Germinal center (tissue), 1 donor: Measurements from ENCODE around the gene CD74.

Experiments used
- DNase-seq: peaks from one replicate; pipeline ENCODE4 v3.0.0; 2012; ENCODE audit warnings: mixed read lengths, low spot score

Gene CD74

DNA sequence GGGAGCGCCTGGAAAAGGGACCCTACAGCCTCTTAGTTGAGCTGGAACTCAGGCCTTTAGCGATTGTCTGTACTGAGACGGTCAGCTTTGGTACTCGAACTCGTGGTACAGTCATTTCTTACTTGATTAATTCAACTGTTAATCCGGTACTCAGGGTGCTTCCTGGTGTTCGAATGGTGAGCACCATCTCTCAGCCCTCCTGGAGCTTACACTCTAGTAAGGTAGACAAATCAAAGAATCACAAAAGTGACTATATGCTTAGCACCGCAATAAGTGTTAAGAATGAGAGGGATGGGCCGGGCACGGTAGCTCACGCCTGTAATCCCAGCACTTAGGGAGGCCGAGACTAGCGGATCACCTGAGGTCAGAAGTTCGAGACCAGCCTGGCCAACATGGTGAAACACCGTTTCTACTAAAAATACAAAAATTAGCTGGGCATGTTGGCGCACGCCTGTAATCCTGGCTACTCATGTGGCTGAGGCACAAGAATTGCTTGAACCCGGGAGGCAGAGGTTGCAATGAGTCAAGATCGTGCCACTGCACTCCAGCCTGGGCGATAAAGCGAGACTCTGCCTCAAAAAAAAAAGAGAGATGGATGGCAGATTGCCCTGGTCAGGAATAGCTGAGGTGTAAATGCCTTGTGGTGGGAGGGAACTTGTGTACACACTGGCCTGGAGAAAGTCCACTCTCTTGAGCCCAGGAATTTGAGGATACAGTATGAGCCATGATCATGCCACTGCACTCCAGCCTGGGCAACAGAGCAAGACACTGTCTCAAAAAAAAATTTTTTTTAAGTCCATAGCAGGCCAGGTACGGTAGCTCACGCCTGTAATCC is 54.2 kb downstream of the CD74 start:
- no peak for DNase-seq

- DNase-seq = peak; percentile 96
Observed at GRCh38 chr5:150357326-150358260, 55.1 kb downstream of the CD74 start, which contains the start of gene TCOF1. TCOF1 (plus strand) TSS chr5:150357697; CDS start chr5:150357747, 50 bp downstream.

DNA sequence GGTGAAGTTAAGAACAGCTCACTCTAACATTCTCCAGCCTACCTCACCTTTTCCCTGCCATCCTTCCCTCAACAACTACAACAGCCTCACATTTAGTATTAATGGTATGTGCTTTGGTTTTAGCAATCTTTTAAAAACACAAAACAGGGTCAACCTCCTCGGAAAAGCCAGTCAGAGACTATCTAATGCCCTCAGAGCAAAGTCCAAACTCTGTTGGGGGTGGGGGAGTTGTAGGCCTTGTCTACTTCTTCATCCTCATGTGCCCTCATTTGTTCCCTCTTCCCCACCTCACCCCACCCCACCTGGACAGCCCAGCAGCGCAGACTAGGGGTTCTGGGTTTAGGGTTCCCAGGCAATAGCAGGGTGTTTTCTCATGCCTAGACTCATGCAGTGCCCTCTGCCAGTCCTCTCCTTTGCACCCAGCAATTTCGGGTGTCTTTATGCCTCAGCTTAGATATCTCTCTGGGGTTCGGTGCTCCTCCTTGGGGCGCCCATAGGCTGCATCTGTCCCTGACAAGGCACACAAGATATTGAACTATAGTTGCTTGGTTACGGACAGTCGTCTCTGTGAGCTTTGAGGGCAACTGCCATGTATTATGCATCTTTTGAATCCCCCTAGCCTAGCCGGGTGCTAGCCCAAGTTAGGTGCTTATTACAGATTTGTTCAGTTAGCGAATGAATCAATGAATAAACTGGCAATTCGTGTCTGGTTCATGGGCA is 56.0 kb downstream of the CD74 start:
- DNase-seq = no peak

DNA sequence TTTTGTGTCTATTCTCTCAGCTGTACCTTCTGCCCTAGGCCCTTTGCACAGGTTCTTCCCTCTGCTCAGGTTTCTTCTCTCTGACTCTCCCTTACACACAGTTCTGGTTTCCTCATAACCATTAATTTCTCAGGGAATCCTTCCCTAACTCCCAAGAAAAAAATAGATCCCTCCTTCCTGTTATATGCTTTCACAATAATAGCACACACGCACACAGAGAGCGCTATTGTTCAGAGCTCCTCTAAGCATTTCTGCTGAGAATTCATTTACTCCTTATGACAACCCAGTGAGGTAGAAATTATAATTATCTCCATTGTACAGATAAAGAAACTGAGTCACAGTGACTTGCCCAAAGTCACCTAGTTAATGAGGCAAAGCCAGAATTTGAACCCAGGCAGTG is 56.9 kb downstream of the CD74 start:
- DNase-seq = no peak

DNA sequence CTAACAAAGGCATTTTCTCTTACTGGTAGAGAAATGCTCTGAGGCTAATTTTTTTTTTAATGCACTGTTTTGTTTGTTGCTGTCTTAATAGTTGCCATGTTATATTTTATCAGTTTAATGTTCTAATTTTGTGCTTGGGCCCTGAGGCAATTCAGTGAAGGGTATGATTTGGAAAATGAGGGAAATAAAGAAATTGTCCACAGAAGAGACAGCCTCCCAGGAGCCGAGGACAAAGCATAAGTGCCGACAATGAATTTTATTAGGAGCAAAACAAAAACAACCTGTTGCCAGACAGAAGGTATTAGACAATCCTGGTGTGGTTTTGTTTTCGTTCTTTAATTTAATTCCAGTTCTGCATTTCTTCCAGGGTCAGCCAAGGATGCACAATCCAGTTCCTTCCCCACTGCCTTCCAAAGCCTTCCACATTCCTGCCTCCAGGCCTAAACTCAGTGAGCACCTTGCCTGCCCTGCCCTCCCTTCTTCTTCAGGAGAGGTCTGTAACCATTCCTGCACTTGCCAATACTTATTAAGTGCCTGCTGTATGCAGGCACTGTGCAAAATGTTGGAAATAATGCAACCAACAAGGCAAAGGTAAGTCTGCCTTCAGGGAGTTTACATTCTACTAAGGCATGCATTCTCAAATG is 59.6 kb downstream of the CD74 start:
- no peak for DNase-seq

GRCh38 chr5:150352244-150353031 is 60.3 kb downstream of the CD74 start:
- no peak for DNase-seq
